OCI-LY3 (cell line): Measurements from ENCODE around the gene PLB1.

Source experiments
- CTCF ChIP-seq: fragments of 200-600, 300-600 bp; sonication (generic); IDR thresholded peaks from 2 replicates; pipeline ENCODE4 v1.5.1; 2014; ENCODE audit warnings: antibody characterized with exemption, low read length, low read depth
- EZH2phosphoT487 ChIP-seq: fragments of 200-600 bp; shearing (Covaris generic); IDR thresholded peaks from 2 replicates; pipeline ENCODE4 v1.6.1; 2018; ENCODE audit warnings: antibody characterized with exemption, mixed run types, low read depth

DNA sequence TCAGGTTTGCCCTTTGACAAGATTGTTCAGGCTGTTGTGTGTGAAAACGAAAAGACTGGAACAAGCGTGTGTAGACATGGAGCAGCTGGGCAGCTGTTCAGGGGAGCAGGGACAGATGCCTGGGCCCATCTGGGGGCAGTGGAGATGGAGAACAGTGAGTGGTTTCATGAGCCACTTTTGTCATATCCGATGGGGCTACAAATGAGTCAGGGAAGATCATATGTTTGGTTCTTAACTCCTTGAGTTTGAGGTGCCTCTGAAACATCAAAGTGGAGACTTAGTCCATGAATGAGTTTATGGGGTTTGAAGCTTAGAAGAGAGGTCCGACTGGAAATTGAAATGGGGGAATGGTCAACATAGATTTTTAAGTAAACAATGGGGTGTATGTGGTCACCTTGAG, 9.3 kb upstream of the PLB1 start:
- TF ChIP-seq CTCF (no peak), EZH2phosphoT487 (no peak)
